ENCODE results near the gene ZC3HAV1.
"Not testable (repeated sequence)": the region's sequence is repeated elsewhere in the genome, so short reads cannot be mapped to it uniquely, and the experiment has no call there.

Gene ZC3HAV1

GRCh38 chr7:139059905-139060304, 49.6 kb downstream of the ZC3HAV1 start:
- no peak for DNase-seq (ENCODE audit: low read depth)
- TF ChIP-seq, protein P1, sequence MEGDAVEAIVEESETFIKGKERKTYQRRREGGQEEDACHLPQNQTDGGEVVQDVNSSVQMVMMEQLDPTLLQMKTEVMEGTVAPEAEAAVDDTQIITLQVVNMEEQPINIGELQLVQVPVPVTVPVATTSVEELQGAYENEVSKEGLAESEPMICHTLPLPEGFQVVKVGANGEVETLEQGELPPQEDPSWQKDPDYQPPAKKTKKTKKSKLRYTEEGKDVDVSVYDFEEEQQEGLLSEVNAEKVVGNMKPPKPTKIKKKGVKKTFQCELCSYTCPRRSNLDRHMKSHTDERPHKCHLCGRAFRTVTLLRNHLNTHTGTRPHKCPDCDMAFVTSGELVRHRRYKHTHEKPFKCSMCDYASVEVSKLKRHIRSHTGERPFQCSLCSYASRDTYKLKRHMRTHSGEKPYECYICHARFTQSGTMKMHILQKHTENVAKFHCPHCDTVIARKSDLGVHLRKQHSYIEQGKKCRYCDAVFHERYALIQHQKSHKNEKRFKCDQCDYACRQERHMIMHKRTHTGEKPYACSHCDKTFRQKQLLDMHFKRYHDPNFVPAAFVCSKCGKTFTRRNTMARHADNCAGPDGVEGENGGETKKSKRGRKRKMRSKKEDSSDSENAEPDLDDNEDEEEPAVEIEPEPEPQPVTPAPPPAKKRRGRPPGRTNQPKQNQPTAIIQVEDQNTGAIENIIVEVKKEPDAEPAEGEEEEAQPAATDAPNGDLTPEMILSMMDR (IDR thresholded peaks at IDR 0.05; ENCODE audit: low read depth, low read length) = no peak
- TF ChIP-seq, protein P2, sequence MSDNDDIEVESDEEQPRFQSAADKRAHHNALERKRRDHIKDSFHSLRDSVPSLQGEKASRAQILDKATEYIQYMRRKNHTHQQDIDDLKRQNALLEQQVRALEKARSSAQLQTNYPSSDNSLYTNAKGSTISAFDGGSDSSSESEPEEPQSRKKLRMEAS (IDR thresholded peaks at IDR 0.05; ENCODE audit: low read depth, low read length) = no peak
- TF ChIP-seq POLR2A (IDR thresholded peaks at IDR 0.05; ENCODE audit: extremely low read depth, insufficient read length) = no peak
- no peak for TF ChIP-seq MYC (IDR thresholded peaks at IDR 0.05; ENCODE audit: low read depth, low read length)
- no peak overlapping the region for H3K4me3 ChIP-seq (ENCODE audit: low read depth, low read length)

- no peak overlapping the region for H3K4me3 ChIP-seq (ENCODE audit: low read depth, low read length)
- TF ChIP-seq POLR2A (IDR thresholded peaks at IDR 0.05; ENCODE audit: extremely low read depth, insufficient read length) = no peak
- no peak for TF ChIP-seq MYC (IDR thresholded peaks at IDR 0.05; ENCODE audit: low read depth, low read length)
- TF ChIP-seq, protein P2 (IDR thresholded peaks at IDR 0.05; ENCODE audit: low read depth, low read length) = no peak
- TF ChIP-seq, protein P1 (IDR thresholded peaks at IDR 0.05; ENCODE audit: low read depth, low read length) = no peak
- DNase-seq (ENCODE audit: low read depth) = peak; percentile 62
Measured at GRCh38 chr7:139058943-139059342, 50.6 kb downstream of the ZC3HAV1 start.

DNA sequence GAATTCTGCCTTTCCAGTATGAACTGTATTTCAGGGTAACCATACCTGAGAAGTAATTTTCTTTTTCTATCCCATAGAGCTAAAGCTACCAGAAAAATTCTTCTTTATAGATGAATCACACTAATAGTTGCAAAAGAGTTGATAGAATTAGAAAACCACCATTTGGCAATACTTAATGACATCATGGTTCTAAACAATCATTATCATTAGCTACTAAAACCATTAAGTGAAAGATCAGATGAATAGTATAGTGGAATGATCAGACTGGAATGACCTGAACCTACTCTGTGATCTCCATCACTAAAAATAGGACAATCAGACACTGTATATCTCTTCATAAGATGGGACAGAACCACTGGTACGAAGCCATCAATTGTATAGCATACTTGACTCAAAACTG, 53.8 kb downstream of the ZC3HAV1 start:
- H3K4me3 ChIP-seq (ENCODE audit: low read depth, low read length) = no peak overlapping the region
- no peak for DNase-seq (ENCODE audit: low read depth)
- TF ChIP-seq MYC (IDR thresholded peaks at IDR 0.05; ENCODE audit: low read depth, low read length) = no peak
- TF ChIP-seq, protein P2 (IDR thresholded peaks at IDR 0.05; ENCODE audit: low read depth, low read length) = no peak
- TF ChIP-seq, protein P1 (IDR thresholded peaks at IDR 0.05; ENCODE audit: low read depth, low read length) = no peak

DNA sequence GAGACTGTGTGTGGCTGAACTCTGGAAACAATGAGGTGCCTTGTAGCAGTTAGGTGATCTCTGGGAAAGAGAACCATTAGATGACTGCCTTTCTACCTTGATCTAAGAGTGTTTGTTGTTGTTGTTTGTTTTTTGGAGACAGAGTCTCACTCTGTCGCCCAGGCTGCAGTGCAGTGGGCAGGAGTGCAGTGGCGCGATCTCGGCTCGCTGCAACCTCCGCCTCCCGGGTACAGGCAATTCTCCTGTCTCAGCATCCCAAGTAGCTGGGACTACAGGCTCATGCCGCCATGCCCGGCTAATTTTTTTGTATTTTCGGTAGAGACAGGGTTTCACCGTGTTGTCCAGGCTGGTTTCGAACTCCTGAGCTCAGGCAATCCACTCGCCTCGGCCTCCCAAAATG, 54.9 kb downstream of the ZC3HAV1 start:
- DNase-seq (ENCODE audit: low read depth); H3K4me3 ChIP-seq (ENCODE audit: low read depth, low read length): not testable (repeated sequence)

- DNase-seq (ENCODE audit: low read depth) = no peak
- H3K4me3 ChIP-seq (ENCODE audit: low read depth, low read length) = no peak overlapping the region
- TF ChIP-seq POLR2A (IDR thresholded peaks at IDR 0.05; ENCODE audit: extremely low read depth, insufficient read length) = no peak
- TF ChIP-seq, protein P1 (IDR thresholded peaks at IDR 0.05; ENCODE audit: low read depth, low read length) = no peak
- TF ChIP-seq, protein P2 (IDR thresholded peaks at IDR 0.05; ENCODE audit: low read depth, low read length) = no peak
- no peak for TF ChIP-seq MYC (IDR thresholded peaks at IDR 0.05; ENCODE audit: low read depth, low read length)
Measured at GRCh38 chr7:139054101-139054500, 55.4 kb downstream of the ZC3HAV1 start.

DNA sequence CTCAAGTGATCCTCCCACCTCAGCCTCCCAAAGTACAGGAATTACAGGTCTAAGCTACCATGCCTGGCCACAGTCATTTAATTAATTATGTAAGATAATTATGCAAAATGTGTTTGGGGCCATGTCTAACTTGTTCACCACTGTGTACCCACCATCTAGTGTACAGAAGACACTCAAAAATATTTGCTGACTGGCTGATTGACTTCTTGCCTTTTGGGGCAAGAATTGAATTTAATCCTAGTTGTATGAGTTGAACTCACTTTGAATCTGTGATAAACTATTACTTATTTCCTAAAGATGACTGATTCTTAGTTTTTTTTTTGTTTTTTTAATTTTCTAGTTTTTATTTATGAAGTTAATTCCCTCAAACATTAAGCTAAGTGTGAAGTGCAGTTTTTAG, 57.9 kb downstream of the ZC3HAV1 start:
- DNase-seq (ENCODE audit: low read depth) = no peak
- H3K4me3 ChIP-seq (ENCODE audit: low read depth, low read length) = no peak overlapping the region
- TF ChIP-seq, protein P1 (IDR thresholded peaks at IDR 0.05; ENCODE audit: low read depth, low read length) = no peak
- TF ChIP-seq MYC (IDR thresholded peaks at IDR 0.05; ENCODE audit: low read depth, low read length) (no peak), POLR2A (IDR thresholded peaks at IDR 0.05; ENCODE audit: extremely low read depth, insufficient read length) (no peak)
- TF ChIP-seq, protein P2 (IDR thresholded peaks at IDR 0.05; ENCODE audit: low read depth, low read length) = no peak

Measured in NB4 (cell line).